Suprapubic skin (tissue), 4 donors: Measurements from ENCODE around the gene MAPK8IP2.

ENCODE experiments used
- EP300 ChIP-seq: sonication (generic); formaldehyde crosslinking; IDR thresholded peaks from one replicate; pipeline ENCODE4 v1.6.1; 2017; ENCODE audit warnings: antibody characterized with exemption
- POLR2A ChIP-seq, 2 donors: fragments of 450-650 bp; IDR thresholded peaks; one replicate each; pipeline ENCODE4 v1.6.1; 2017; ENCODE audit warnings: antibody characterized with exemption in 2 of 2, mild to moderate bottlenecking in 2 of 2, moderate library complexity in 2 of 2
- POLR2AphosphoS5 ChIP-seq, 3 donors: sonication (generic); formaldehyde crosslinking; IDR thresholded peaks; one replicate each; pipeline ENCODE4 v1.6.1; 2017; ENCODE audit warnings: antibody characterized with exemption in 3 of 3
- TF ChIP-seq, protein P1 (sequence below), 2 donors: fragments of 200-600 bp in 1 of 2; fragments of 450-650 bp in 1 of 2; sonication (generic) in 1 of 2; IDR thresholded peaks; one replicate each; pipeline ENCODE4 v1.5.1; 2016 to 2019; ENCODE audit warnings: antibody characterized with exemption in 2 of 2, mild to moderate bottlenecking in 1 of 2, moderate library complexity in 1 of 2

GRCh38 chr22:50656122-50657070, 55.8 kb downstream of the MAPK8IP2 start:
- TF ChIP-seq, protein P1, sequence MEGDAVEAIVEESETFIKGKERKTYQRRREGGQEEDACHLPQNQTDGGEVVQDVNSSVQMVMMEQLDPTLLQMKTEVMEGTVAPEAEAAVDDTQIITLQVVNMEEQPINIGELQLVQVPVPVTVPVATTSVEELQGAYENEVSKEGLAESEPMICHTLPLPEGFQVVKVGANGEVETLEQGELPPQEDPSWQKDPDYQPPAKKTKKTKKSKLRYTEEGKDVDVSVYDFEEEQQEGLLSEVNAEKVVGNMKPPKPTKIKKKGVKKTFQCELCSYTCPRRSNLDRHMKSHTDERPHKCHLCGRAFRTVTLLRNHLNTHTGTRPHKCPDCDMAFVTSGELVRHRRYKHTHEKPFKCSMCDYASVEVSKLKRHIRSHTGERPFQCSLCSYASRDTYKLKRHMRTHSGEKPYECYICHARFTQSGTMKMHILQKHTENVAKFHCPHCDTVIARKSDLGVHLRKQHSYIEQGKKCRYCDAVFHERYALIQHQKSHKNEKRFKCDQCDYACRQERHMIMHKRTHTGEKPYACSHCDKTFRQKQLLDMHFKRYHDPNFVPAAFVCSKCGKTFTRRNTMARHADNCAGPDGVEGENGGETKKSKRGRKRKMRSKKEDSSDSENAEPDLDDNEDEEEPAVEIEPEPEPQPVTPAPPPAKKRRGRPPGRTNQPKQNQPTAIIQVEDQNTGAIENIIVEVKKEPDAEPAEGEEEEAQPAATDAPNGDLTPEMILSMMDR (IDR thresholded peaks at IDR 0.05) = no peak
- no peak for TF ChIP-seq POLR2A (IDR thresholded peaks at IDR 0.05)
- TF ChIP-seq POLR2AphosphoS5 (IDR thresholded peaks at IDR 0.05) = peak in 1 of 3 donors; percentile 17
- no peak for TF ChIP-seq EP300
